ENCODE data around the gene SARNP.

SARNP gene

GRCh38 chr12:55738123-55739024, 79.2 kb downstream of the SARNP start:
- DNase-seq: peak; percentile 90

GRCh38 chr12:55737581-55738122, 79.9 kb downstream of the SARNP start:
- DNase-seq: no peak

- peak; percentile 64 for DNase-seq
Measured at GRCh38 chr12:55736780-55737580, 80.5 kb downstream of the SARNP start.

- no peak for DNase-seq
Measured at GRCh38 chr12:55736076-55736475, 81.4 kb downstream of the SARNP start.

- no peak for DNase-seq
Measured at GRCh38 chr12:55734595-55734994, 82.9 kb downstream of the SARNP start.

GRCh38 chr12:55733858-55734257, 83.7 kb downstream of the SARNP start:
- DNase-seq: no peak

GRCh38 chr12:55733021-55733555, 84.4 kb downstream of the SARNP start:
- no peak for DNase-seq

GRCh38 chr12:55732288-55732687, 85.2 kb downstream of the SARNP start:
- DNase-seq: no peak

- DNase-seq: peak; percentile 59
Measured at GRCh38 chr12:55729819-55730818, 87.4 kb downstream of the SARNP start.

GRCh38 chr12:55728939-55729818, 88.3 kb downstream of the SARNP start, which contains the start of gene CD63:
Gene CD63, minus strand, starts transcription at chr12:55729009. Its CDS starts 668 bp downstream, at chr12:55728341.
- peak; percentile 95 for DNase-seq

- DNase-seq: peak; percentile 72
Measured at GRCh38 chr12:55728186-55728938, 89.2 kb downstream of the SARNP start.

- DNase-seq: no peak
Measured at GRCh38 chr12:55727643-55728185, 89.8 kb downstream of the SARNP start.

- no peak for DNase-seq
Measured at GRCh38 chr12:55726971-55727370, 90.6 kb downstream of the SARNP start.

GRCh38 chr12:55725556-55725955, 92.0 kb downstream of the SARNP start:
- no peak for DNase-seq

- DNase-seq: no peak
Measured at GRCh38 chr12:55724940-55725309, 92.6 kb downstream of the SARNP start.

- peak; percentile 59 for DNase-seq
Measured at GRCh38 chr12:55724226-55724939, 93.1 kb downstream of the SARNP start.

- DNase-seq: no peak
Measured at GRCh38 chr12:55723516-55724225, 93.9 kb downstream of the SARNP start.

GRCh38 chr12:55722948-55723347, 94.6 kb downstream of the SARNP start:
- DNase-seq: no peak
